ENCODE data around the gene NCOA3. TPM values are rescaled to one million over a fixed set of nuclear protein-coding genes. Genes with fewer than 3 reads are reported as not detected.
"Not testable (repeated sequence)": the region's sequence is repeated elsewhere in the genome, so short reads cannot be mapped to it uniquely, and the experiment has no call there.

The NCOA3 gene
- total RNA-seq, 3 donors from 2014 or later, result 22.8 to 28.8 (median 24.7) TPM

DNA sequence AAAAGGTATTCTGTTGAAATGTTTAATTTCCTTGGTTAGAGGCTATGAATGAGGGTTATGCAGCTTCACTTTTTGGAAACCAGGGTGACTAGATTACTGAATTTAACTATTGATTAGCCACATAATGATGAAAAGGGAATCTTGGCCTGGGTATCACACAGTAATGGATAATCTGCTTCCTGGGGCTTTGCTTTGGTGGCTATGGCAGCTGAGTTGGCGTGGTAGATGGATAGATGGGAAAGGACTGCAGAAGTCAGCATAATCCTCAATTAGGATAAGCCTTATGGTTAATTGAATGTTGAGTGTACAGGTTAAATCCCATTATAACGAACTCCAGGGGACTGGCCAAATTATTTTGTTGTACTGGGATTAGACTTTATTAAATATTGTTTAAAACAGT, 5.2 kb downstream of the NCOA3 start:
- ATAC-seq, result no peak
- intact Hi-C loops (cut with DNase I, micrococcal nuclease), result no loop called here
- no peaks in the 10 kb centered on the region for H3K9me3 ChIP-seq
- H3K4me1 ChIP-seq (ENCODE audit: low read depth), result peaks cover 5% of the 10 kb centered on the region
- no peak for DNase-seq
- no peaks in the 10 kb centered on the region for H3K36me3 ChIP-seq (ENCODE audit: low read depth)
- H3K4me3 ChIP-seq, result no peak overlapping the region
- no peak for TF ChIP-seq CTCF (IDR thresholded peaks at IDR 0.05)

DNA sequence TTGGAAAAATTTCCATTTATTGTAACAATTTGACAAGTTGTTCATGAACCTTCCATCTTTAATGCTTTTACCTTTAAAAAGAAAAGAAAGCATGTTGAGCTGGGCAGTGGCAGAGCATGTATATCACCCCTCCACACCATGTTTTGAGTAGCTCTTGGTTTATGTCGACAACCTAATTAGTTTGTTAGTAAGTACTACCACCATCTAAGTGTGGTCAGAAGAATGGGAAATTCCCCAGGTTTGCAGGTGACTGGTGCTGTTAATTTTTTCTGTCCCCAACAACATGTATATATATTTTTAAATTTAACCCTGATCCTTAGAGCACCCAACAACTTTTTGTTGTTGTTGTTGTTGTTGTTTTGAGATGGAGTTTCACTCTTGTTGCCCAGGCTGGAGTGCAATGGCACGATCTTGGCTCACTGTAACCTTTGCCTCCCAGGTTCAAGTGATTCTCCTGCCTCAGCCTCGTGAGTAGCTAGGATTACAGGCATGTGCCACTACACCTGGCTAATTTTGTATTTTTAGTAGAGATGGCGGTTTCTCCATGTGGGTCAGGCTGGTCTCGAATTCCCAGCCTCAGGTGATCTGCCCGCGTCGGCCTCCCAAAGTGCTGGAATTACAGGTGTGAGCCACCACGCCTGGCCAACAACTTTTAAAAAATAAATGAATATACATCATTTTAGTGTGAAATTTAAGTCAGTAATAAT, 5.7 kb downstream of the NCOA3 start:
- H3K36me3 ChIP-seq (ENCODE audit: low read depth); DNase-seq; H3K4me3 ChIP-seq; intact Hi-C loops (cut with DNase I, micrococcal nuclease); H3K4me1 ChIP-seq (ENCODE audit: low read depth); ATAC-seq; H3K9me3 ChIP-seq: not testable (repeated sequence)

- intact Hi-C loops (cut with DNase I, micrococcal nuclease), result no loop called here
- ATAC-seq (no peak), DNase-seq (no peak)
- no peak for TF ChIP-seq CTCF (IDR thresholded peaks at IDR 0.05)
- peaks cover 4% of the 10 kb centered on the region for H3K4me1 ChIP-seq (ENCODE audit: low read depth)
- H3K36me3 ChIP-seq (ENCODE audit: low read depth), result no peaks in the 10 kb centered on the region
- no peaks in the 10 kb centered on the region for H3K9me3 ChIP-seq
- no peak overlapping the region for H3K4me3 ChIP-seq
These were observed 6.6 kb downstream of the NCOA3 start for GRCh38 chr20:47508278-47508677.

DNA sequence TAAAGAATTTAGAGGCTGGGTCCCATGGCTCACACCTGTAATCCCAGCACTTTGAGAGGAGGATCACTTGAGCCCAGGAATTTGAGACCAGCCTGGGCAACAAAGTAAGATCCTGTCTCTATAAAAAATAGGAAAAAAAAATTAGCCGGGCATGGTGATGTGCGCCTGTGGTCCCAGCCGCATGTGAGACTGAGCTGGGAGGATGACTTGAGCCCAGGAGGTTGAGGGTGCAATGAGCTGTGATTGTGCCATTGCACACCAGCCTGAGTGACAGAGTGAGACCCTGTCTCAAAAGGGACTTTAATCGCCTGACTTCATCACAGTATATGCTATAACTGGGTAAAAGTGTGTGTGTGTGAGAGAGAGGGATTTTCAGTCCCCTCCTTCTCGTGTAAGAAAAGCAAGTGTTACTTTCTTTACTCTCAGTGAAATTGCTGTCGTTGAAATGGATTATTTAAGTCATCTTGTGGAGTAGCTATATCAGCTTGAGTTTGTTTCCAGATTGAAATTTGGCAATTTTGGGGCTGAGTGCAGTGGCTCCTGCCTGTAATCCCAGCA, 7.5 kb downstream of the NCOA3 start:
- DNase-seq, result no peak
- no peak for TF ChIP-seq CTCF (IDR thresholded peaks at IDR 0.05)
- H3K4me3 ChIP-seq, result no peak overlapping the region
- peaks cover 4% of the 10 kb centered on the region for H3K4me1 ChIP-seq (ENCODE audit: low read depth)
- no peak for ATAC-seq
- H3K9me3 ChIP-seq, result no peaks in the 10 kb centered on the region
- intact Hi-C loops (cut with DNase I, micrococcal nuclease), result no loop called here
- no peaks in the 10 kb centered on the region for H3K36me3 ChIP-seq (ENCODE audit: low read depth)

GRCh38 chr20:47509685-47510084, 8.0 kb downstream of the NCOA3 start:
- ATAC-seq, result no peak
- H3K9me3 ChIP-seq, result no peaks in the 10 kb centered on the region
- intact Hi-C loops (cut with DNase I, micrococcal nuclease), result no loop called here

More at GRCh38 chr20:47509685-47510084, 8.0 kb downstream of the NCOA3 start:
- DNase-seq, result no peak
- H3K4me3 ChIP-seq, result no peak overlapping the region
- H3K4me1 ChIP-seq (ENCODE audit: low read depth), result peaks cover 4% of the 10 kb centered on the region
- no peaks in the 10 kb centered on the region for H3K36me3 ChIP-seq (ENCODE audit: low read depth)
- no peak for TF ChIP-seq CTCF (IDR thresholded peaks at IDR 0.05)

All from mucosa of descending colon (tissue), 3 donors.